Hepatocyte (in vitro differentiated cells): ENCODE measurements around the gene TAS2R60.

ENCODE experiments used
- EZH2phosphoT487 ChIP-seq: fragments of 200-600 bp; sonication (generic); IDR thresholded peaks from one replicate; pipeline ENCODE4 v1.6.1; 2018; ENCODE audit warnings: antibody characterized with exemption, mild to moderate bottlenecking, low read depth, moderate library complexity; ENCODE audit not compliant: unreplicated experiment, severe bottlenecking
- TF ChIP-seq, protein P1 (sequence below): fragments of 200-600 bp; sonication (generic); IDR thresholded peaks from 2 replicates; pipeline ENCODE4 v1.5.1; 2016; ENCODE audit warnings: antibody characterized with exemption, mild to moderate bottlenecking; ENCODE audit not compliant: poor library complexity

DNA sequence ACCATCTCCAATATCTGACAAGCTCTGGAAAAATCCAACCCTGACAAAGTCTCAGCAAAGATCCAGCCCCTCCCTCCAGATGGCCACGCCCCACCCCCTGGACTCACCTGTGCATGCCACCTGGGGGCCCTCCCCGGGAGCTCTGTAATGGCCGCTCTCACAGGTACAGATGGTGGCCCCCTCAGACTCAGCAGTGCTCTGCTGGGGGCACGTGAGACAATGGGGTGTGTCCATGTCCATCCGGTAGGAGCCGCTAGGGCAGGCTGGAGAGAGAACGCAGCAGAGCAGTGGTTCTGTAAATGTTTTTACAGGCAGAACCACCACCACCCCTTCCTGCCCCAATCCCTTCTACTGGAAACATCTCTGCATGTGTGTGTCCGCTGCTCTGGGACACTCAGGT is 44.1 kb upstream of the TAS2R60 start:
- TF ChIP-seq EZH2phosphoT487: no peak
- TF ChIP-seq, protein P1, sequence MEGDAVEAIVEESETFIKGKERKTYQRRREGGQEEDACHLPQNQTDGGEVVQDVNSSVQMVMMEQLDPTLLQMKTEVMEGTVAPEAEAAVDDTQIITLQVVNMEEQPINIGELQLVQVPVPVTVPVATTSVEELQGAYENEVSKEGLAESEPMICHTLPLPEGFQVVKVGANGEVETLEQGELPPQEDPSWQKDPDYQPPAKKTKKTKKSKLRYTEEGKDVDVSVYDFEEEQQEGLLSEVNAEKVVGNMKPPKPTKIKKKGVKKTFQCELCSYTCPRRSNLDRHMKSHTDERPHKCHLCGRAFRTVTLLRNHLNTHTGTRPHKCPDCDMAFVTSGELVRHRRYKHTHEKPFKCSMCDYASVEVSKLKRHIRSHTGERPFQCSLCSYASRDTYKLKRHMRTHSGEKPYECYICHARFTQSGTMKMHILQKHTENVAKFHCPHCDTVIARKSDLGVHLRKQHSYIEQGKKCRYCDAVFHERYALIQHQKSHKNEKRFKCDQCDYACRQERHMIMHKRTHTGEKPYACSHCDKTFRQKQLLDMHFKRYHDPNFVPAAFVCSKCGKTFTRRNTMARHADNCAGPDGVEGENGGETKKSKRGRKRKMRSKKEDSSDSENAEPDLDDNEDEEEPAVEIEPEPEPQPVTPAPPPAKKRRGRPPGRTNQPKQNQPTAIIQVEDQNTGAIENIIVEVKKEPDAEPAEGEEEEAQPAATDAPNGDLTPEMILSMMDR: no peak
